ENCODE measurements around the gene BRINP3. TPM values are rescaled to one million over a fixed set of nuclear protein-coding genes. Genes with fewer than 3 reads are reported as not detected.
"Not testable (repeated sequence)": the region's sequence is repeated elsewhere in the genome, so short reads cannot be mapped to it uniquely, and the experiment has no call there.

The BRINP3 gene
- total RNA-seq, 1 donor from 2014 or later, result 0.25 TPM

GRCh38 chr1:190124068-190124467, 353.6 kb downstream of the BRINP3 start:
- Mint-ChIP-seq H3K27me3 (ENCODE audit: low read depth) (no peaks in the 10 kb centered on the region), H3K4me1 (no peaks in the 10 kb centered on the region), H3K9me3 (no peaks in the 10 kb centered on the region), H3K27ac (no peak overlapping the region), H3K4me3 (no peak overlapping the region), H3K36me3 (no peaks in the 10 kb centered on the region)
- DNase-seq (ENCODE audit: low spot score in 2 of 2, unreplicated experiment in 2 of 2), result no peak
- TF ChIP-seq, protein P1, sequence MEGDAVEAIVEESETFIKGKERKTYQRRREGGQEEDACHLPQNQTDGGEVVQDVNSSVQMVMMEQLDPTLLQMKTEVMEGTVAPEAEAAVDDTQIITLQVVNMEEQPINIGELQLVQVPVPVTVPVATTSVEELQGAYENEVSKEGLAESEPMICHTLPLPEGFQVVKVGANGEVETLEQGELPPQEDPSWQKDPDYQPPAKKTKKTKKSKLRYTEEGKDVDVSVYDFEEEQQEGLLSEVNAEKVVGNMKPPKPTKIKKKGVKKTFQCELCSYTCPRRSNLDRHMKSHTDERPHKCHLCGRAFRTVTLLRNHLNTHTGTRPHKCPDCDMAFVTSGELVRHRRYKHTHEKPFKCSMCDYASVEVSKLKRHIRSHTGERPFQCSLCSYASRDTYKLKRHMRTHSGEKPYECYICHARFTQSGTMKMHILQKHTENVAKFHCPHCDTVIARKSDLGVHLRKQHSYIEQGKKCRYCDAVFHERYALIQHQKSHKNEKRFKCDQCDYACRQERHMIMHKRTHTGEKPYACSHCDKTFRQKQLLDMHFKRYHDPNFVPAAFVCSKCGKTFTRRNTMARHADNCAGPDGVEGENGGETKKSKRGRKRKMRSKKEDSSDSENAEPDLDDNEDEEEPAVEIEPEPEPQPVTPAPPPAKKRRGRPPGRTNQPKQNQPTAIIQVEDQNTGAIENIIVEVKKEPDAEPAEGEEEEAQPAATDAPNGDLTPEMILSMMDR (IDR thresholded peaks at IDR 0.05; ENCODE audit: unreplicated experiment), result no peak

DNA sequence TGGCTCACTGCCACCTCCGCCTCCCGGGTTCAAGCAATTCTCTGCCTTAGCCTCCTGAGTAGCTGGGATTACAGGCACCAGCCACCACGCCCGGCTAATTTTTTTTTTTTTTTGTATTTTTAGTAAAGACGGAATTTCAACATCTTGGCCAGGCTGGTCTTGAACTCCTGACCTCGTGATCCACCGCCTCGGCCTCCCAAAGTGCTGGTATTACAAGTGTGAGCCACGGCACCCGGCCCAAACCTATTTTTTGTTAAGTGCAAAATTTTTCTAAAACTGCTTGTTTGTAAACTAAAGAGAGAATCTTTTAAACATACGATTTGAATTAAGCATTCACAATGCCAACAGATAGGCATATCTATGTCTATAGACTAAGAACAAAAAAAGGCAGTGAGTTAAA, 357.1 kb downstream of the BRINP3 start:
- not testable (repeated sequence) for H3K36me3 Mint-ChIP-seq; H3K4me3 Mint-ChIP-seq; DNase-seq (ENCODE audit: low spot score in 2 of 2, unreplicated experiment in 2 of 2); H3K9me3 Mint-ChIP-seq; H3K27ac Mint-ChIP-seq; H3K27me3 Mint-ChIP-seq (ENCODE audit: low read depth); H3K4me1 Mint-ChIP-seq

GRCh38 chr1:190119683-190120082, 358.0 kb downstream of the BRINP3 start:
- no peak overlapping the region for H3K27ac Mint-ChIP-seq
- TF ChIP-seq, protein P1 (IDR thresholded peaks at IDR 0.05; ENCODE audit: unreplicated experiment), result no peak
- H3K4me1 Mint-ChIP-seq, result no peaks in the 10 kb centered on the region
- H3K9me3 Mint-ChIP-seq, result no peaks in the 10 kb centered on the region
- H3K36me3 Mint-ChIP-seq, result no peaks in the 10 kb centered on the region
- no peak for DNase-seq (ENCODE audit: low spot score in 2 of 2, unreplicated experiment in 2 of 2)
- no peak overlapping the region for H3K4me3 Mint-ChIP-seq
- H3K27me3 Mint-ChIP-seq (ENCODE audit: low read depth), result no peaks in the 10 kb centered on the region

DNA sequence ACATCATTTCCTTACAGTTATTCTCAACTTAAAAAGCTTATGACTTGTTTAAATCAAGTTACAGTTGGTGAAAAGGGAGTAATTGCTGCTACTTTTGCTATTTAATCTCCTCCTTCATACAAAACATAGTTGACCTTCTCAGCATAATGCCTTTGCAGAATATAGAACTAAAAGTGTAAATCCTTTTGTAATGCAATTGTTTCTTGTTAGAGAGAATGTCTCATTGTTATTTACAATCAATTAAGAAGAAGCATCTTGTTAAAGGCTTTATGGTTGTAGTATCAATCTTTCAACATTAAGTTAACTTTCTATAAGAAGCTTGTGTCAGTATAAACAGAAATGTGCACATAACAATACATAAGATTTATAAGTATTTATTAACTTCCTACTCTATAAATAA, 360.7 kb downstream of the BRINP3 start:
- no peak overlapping the region for H3K27ac Mint-ChIP-seq
- no peaks in the 10 kb centered on the region for H3K9me3 Mint-ChIP-seq
- H3K27me3 Mint-ChIP-seq (ENCODE audit: low read depth), result no peaks in the 10 kb centered on the region
- TF ChIP-seq, protein P1 (IDR thresholded peaks at IDR 0.05; ENCODE audit: unreplicated experiment), result no peak
- no peak overlapping the region for H3K4me3 Mint-ChIP-seq
- H3K36me3 Mint-ChIP-seq, result no peaks in the 10 kb centered on the region
- DNase-seq (ENCODE audit: low spot score in 2 of 2, unreplicated experiment in 2 of 2), result no peak
- no peaks in the 10 kb centered on the region for H3K4me1 Mint-ChIP-seq

DNA sequence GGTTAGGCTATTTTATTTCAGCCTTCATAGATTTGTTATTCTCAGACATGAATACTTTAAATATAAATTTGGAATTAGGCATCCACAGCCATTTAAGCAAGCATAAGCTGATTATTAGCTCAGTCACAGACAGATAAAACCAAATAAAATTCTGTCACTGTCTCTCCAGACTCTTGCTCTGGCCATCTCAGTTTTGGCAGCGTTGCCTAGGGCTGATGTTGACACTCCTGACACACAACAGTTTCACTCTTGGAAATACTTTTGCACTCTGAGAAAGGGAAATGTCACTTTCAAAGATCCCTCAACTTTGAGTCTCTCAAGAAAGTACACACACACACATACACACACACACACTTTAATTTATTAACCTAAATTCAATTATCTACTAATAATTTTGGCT, 372.7 kb downstream of the BRINP3 start:
- H3K27me3 Mint-ChIP-seq (ENCODE audit: low read depth), result peaks cover 1% of the 10 kb centered on the region
- no peaks in the 10 kb centered on the region for H3K36me3 Mint-ChIP-seq
- no peak overlapping the region for H3K4me3 Mint-ChIP-seq
- TF ChIP-seq, protein P1 (IDR thresholded peaks at IDR 0.05; ENCODE audit: unreplicated experiment), result no peak
- DNase-seq (ENCODE audit: low spot score in 2 of 2, unreplicated experiment in 2 of 2), result no peak
- no peaks in the 10 kb centered on the region for H3K9me3 Mint-ChIP-seq
- peaks cover 2% of the 10 kb centered on the region for H3K4me1 Mint-ChIP-seq
- H3K27ac Mint-ChIP-seq, result no peak overlapping the region

GRCh38 chr1:190102757-190103326, 374.8 kb downstream of the BRINP3 start:
- TF ChIP-seq, protein P1 (IDR thresholded peaks at IDR 0.05; ENCODE audit: unreplicated experiment), result no peak
- no peaks in the 10 kb centered on the region for H3K9me3 Mint-ChIP-seq
- DNase-seq (ENCODE audit: low spot score in 2 of 2, unreplicated experiment in 2 of 2), result no peak
- H3K4me1 Mint-ChIP-seq, result peaks cover 2% of the 10 kb centered on the region
- peaks cover 2% of the 10 kb centered on the region for H3K27me3 Mint-ChIP-seq (ENCODE audit: low read depth)
- H3K27ac Mint-ChIP-seq, result no peak overlapping the region
- no peak overlapping the region for H3K4me3 Mint-ChIP-seq
- no peaks in the 10 kb centered on the region for H3K36me3 Mint-ChIP-seq

Measured in mesothelial cell of epicardium (in vitro differentiated cells).